Ishikawa (cell line): ENCODE results near the gene GPR39.

Source experiments
- CEBPB ChIP-seq: IDR thresholded peaks from 2 replicates; pipeline ENCODE4 v1.6.1; 2012
- EGR1 ChIP-seq: IDR thresholded peaks from 2 replicates; pipeline ENCODE4 v1.6.1; 2012
- MAX ChIP-seq: IDR thresholded peaks from 2 replicates; pipeline ENCODE4 v1.6.1; 2012
- REST ChIP-seq: IDR thresholded peaks from 2 replicates; pipeline ENCODE4 v1.6.1; 2012; ENCODE audit warnings: low read depth, mild to moderate bottlenecking
- TAF1 ChIP-seq: IDR thresholded peaks from 2 replicates; pipeline ENCODE4 v1.6.1; 2012; ENCODE audit warnings: low read depth, mild to moderate bottlenecking

GRCh38 chr2:132419235-132419634 is 2.6 kb downstream of the GPR39 start:
- no peak for TF ChIP-seq MAX
- no peak for TF ChIP-seq TAF1
- no peak for TF ChIP-seq CEBPB
- no peak for TF ChIP-seq REST
- no peak for TF ChIP-seq EGR1
